Skin of body (tissue), 2 donors: Measurements from ENCODE around the gene ZNF790. TPM values are rescaled to one million over a fixed set of nuclear protein-coding genes. Genes with fewer than 3 reads are reported as not detected.
"Not testable (repeated sequence)": the region's sequence is repeated elsewhere in the genome, so short reads cannot be mapped to it uniquely, and the experiment has no call there.

Experiments used
- DNase-seq: peaks from one replicate; lab custom pipeline; 2025; lab: John Stamatoyannopoulos, UW
- total RNA-seq: library from RNA; depleted of rRNA; stranded (reverse); fragments of >200 nt; gene quantifications from one replicate; pipeline ENCODE4 v1.2.3, GENCODE V29; 2014

Gene ZNF790
- 7.0 TPM for total RNA-seq

DNA sequence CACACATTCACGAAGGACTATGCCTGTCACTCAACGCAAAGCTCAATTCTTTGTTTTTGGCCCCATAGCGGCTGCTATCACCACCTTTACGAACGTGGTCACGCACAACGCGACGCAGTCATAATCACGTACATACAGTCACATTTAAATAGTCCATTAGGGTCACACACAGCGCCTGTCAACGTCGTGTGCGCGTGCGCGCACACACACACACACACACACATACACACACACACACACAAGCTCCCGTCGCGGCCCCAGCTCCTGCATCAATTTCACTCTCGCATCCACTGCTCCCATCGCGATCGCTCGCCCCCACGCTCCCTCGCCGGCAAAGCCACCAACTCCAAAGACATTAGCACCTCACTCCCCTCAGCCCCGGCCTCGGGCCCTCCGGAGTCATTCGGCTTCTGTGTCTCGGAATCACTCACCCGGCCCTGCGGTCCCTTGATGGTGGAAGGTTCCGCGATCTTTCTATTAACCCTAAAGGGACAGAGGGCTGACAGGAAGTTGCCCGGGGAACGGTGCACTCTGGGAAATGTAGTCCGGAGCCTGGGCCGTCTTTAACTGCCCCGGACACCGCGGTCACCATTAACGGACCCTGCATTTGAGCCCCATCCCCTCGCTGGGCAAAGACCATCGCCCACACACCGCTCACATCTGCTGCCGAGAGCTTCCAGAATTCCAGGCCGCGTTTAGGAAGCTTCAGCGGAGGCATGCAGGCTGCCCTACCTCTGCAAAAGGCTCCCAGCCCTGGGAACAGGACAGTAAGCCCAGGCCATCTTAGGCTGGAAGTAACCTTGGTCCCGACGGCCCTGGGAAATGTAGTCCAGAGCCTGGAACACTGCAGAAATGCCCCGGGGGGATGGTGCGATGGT, at the start of gene ZNF790:
ZNF790 (minus strand) TSS at position 482 of the 878 bp plus-strand sequence. CDS start 12,768 bp downstream, outside the sequence.
- DNase-seq: peak; percentile 90

DNA sequence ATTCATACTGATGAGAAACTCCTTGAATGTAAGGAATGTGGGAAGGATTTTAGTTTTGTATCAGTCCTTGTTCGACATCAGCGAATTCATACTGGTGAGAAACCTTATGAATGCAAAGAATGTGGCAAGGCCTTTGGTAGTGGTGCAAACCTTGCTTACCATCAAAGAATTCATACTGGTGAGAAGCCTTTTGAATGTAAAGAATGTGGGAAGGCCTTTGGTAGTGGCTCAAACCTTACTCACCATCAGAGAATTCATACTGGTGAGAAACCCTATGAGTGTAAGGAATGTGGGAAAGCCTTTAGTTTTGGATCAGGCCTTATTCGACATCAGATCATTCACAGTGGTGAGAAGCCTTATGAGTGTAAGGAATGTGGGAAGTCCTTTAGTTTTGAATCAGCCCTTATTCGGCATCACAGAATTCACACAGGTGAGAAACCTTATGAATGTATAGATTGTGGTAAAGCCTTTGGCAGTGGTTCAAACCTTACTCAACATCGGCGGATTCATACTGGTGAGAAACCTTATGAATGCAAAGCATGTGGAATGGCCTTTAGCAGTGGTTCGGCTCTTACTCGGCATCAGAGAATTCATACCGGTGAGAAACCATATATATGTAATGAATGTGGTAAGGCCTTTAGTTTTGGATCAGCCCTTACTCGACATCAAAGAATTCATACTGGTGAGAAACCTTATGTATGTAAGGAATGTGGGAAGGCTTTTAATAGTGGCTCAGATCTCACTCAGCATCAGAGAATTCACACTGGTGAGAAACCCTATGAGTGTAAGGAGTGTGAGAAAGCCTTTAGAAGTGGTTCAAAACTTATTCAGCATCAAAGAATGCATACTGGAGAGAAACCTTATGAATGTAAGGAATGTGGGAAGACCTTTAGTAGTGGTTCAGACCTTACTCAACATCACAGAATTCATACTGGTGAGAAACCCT, 39.1 kb upstream of the ZNF790 start:
- no peak for DNase-seq

DNA sequence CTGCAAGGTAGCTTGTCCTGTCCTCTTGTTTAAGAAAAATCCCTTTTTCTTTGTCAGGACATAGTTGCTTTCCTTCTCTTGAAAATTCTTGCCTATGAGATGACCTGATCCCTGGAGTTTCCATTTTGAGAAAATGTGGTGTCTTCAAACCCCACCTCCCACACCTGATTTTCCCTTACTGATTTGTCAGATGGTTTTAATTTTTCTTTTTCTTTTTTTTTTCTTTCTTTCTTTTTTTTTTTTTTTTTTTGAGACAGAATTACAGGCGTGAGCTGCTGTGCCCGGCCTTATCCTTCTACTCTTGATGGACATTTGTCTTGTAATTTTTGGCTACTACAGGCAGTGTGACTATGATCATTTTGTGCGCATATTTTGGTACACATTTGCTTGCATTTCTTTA, 13.7 kb upstream of the ZNF790 start:
- DNase-seq: no peak

- peak; percentile 94 for DNase-seq
Observed at GRCh38 chr19:36850559-36851442, 12.6 kb upstream of the ZNF790 start, which contains the start of gene ZNF345. ZNF345 (plus strand) TSS chr19:36850876; CDS start chr19:36876831, 25,955 bp downstream.

DNA sequence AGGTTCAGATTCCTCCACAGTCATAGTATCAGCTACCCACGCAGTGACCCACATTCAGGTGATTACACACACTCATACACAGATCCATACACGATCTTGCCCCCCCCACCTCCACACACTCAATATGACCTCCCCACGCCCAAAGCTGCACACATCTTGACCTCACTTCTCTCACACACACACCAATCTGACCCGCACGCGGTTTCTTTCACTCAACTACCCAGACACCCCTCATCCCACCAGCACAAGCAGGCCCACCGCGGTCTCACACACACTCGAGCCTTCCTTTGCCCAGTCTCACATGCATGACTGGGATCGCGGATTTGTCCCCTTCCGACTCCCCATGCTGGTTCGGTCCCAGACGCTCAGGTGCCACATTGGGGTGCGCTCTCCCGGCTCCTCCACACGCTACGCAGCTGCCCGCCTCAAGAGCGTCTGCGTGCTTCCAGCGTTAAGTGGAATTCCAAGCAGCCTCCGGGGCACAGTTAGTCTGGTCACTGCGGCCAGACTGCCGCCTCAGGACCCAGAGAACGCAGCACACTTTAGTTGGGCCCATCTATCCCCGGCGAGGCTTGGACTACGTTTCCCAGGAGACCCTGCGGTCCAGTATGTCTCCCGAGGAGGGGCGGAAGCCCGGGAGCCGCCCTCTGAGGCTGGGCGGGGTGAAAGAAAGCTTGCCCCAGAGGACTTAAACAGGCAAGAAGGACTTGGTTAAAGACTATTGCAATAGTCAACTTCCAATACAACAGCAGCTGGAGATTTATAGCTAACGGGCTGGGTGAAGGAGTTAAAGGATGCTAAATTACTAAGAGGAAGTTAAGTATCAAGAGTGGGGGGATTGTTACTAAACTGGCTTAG, 11.7 kb upstream of the ZNF790 start:
- DNase-seq: peak; percentile 96

GRCh38 chr19:36847968-36848367, 9.8 kb upstream of the ZNF790 start:
- no peak for DNase-seq

DNA sequence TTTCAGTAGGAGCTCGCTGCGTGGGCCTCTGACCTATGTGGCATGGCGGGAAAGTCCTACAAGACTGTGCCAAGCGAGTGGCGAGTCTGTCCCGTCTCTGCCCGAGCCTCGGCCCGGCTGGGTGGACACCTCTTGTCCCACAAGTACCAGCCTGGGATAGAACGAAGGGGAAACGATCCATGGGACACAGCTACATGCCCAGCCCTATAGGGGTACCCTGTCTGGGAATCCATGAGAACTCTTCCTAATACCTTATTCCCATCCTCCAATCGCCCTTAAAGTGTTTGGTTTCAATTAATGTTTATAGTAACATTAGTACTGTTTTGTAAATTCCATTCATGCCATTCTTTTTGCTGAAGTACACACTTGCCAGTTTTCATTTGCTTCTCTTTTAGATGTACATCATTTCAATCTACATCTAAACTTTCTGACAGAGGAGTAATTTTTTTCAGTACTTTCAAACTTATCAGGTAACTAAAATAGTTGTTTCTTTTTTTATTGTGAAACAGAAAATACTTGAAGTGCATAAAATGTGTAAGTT, 667 bp upstream of the ZNF790 start:
- DNase-seq: no peak

- DNase-seq: peak; percentile 42
Observed at GRCh38 chr19:36837176-36837905, 846 bp downstream of the ZNF790 start.

DNA sequence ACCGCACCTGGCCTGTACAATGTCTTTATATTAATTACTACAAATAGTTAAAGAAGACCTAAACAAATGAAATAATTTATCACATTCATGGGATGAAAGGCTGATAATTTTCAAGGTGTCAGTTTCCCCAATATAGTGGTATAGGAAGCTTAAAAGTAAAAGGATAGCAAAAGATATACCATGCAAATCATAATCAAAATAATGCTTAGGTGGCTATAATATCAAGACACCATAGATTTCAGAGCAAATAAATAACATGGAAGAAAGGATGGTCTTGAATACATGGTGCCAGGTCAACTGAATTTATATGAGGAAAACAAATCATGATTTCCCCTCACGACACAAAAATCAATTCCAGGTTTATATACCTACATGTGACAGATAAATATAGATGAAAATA, 4.8 kb downstream of the ZNF790 start:
- DNase-seq: no peak

GRCh38 chr19:36821758-36822157, 16.4 kb downstream of the ZNF790 start:
- DNase-seq: no peak

DNA sequence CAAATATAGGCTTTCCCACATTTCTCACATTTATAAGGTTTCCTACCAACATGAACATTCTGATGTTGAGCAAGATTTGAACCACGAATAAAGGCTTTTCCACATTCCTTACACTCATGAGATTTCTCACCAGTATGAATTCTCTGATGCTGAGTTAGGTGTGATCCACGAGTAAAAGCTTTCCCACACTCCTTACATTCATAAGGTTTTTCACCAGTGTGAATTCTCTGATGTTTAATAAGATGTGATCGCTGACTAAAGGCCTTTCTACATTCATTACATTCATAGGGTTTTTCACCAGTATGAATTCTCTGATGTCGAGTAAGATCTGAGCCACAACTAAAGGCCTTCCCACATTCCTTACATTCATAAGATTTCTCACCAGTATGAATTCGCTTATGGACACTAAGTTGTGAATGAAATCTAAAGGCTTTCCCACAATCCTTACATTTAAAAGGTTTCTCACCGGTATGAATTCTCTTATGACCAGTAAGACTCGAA, 19.0 kb downstream of the ZNF790 start:
- no peak for DNase-seq

DNA sequence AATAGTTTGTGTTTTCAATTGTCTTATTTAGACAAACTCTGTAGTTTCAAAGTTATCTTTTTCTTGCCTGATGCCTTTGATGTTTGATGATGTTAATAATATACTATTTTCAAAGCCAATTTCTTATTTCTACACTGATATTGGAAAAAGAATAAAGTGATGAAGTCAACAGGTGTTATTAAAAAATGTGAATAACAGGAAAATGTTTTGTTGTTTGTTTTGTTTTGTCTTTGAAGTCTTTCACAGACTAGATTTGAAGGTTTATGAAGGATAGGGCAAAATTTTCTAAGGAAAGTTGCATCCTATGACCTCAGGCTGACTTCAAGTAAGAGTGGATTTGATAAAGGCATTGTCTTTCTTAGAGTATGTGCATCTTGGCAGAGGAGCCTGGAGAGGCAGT, 31.2 kb downstream of the ZNF790 start:
- no peak for DNase-seq

GRCh38 chr19:36805364-36805763, 32.8 kb downstream of the ZNF790 start:
- no peak for DNase-seq

DNA sequence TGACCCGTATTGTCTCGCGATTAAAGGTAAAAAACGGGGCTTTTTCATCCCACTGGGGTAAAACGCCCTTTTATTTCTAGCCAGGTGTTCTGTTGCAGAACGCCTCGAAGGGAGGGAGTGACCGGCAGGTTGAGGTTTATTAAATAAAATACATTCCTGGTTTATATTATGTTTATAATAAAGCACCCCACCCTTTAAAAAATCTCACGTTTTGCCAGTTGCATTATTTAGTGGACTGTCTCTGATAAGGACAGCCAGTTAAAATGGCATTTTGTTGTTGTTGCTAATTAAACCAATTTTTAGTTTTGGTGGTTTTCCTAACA, 40.4 kb downstream of the ZNF790 start:
- DNase-seq: no peak

DNA sequence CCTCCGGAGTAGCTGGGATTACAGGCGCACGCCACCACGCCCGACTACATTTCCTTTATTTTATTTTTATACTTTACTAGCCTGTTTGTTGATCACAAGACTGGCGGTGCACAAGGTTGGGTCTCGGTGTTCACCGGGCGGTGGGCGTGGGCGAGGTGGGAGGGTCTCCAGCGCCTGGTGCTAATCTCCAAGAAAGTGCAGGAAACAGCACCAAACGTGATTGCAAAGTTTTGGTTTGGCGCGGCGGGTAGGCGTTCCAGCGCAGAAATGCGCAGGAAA, 41.5 kb downstream of the ZNF790 start:
- DNase-seq: no peak

- DNase-seq: not testable (repeated sequence)
Observed at GRCh38 chr19:36791420-36792141, 46.6 kb downstream of the ZNF790 start.

DNA sequence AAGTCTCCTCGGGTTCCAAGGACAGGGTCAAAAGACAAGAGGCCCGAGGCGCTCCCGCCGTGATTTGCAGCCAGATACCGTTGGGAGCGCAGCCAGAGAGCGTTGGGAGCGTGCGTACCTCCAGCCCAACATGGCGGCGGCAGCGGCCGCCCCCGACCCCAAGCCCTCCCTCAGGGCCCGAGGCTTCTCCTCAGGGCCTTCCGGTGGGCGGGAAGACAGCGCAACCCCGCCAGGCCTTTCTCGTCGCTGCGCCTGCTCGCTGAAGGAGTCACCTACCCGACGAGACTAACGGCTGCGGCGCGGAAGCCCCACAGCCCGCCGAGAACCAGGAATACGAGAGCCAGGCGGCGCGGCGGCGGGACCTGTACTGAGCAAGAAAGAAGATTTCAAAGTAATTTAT, 62.4 kb downstream of the ZNF790 start:
- no peak for DNase-seq

- no peak for DNase-seq
Observed at GRCh38 chr19:36773223-36773579, 65.0 kb downstream of the ZNF790 start.
